GM06990 (cell line): ENCODE data around the gene ERVH48-1.
"Not testable (repeated sequence)": the region's sequence is repeated elsewhere in the genome, so short reads cannot be mapped to it uniquely, and the experiment has no call there.

Experiments used
- DNase-seq: peaks from one replicate; pipeline ENCODE4 v3.0.0-alpha.2; 2011; ENCODE audit not compliant: insufficient read length; ENCODE audit errors: extremely low read depth
- H3K27me3 ChIP-seq: replicated peaks from 2 replicates; pipeline ENCODE4 v1.6.0; 2011; ENCODE audit warnings: low read length; ENCODE audit not compliant: control insufficient read depth, insufficient read depth
- H3K36me3 ChIP-seq: 2 replicates; pipeline ENCODE4 v1.5.1; 2011; ENCODE audit warnings: low read length; ENCODE audit not compliant: control insufficient read depth, insufficient read depth
- H3K4me3 ChIP-seq: replicated peaks from 2 replicates; pipeline ENCODE4 v1.5.1; 2011; ENCODE audit warnings: low read depth, mild to moderate bottlenecking, control low read depth, low read length
- CTCF ChIP-seq: IDR thresholded peaks from 2 replicates; pipeline ENCODE4 v1.5.1; 2011; ENCODE audit warnings: low read length, control low read depth, mild to moderate bottlenecking, inconsistent platforms; ENCODE audit not compliant: insufficient read depth, poor library complexity, severe bottlenecking

ERVH48-1 gene

GRCh38 chr21:42887326-42887725 lies 38.1 kb downstream of the ERVH48-1 start:
- H3K36me3 ChIP-seq = no peaks in the 10 kb centered on the region
- H3K4me3 ChIP-seq = no peak overlapping the region
- H3K27me3 ChIP-seq = no peaks in the 10 kb centered on the region
- no peak for TF ChIP-seq CTCF
- no peak for DNase-seq

- Histone ChIP-seq H3K27me3 (no peaks in the 10 kb centered on the region), H3K4me3 (no peak overlapping the region), H3K36me3 (no peaks in the 10 kb centered on the region)
- no peak for TF ChIP-seq CTCF
- no peak for DNase-seq
Observed at GRCh38 chr21:42883921-42884320, 41.5 kb downstream of the ERVH48-1 start.

- peaks cover 3% of the 10 kb centered on the region for H3K36me3 ChIP-seq
- DNase-seq = no peak
- TF ChIP-seq CTCF = no peak
- peak overlapping the region; percentile 88 for H3K4me3 ChIP-seq
- H3K27me3 ChIP-seq = no peaks in the 10 kb centered on the region
Observed at GRCh38 chr21:42880352-42880751, 45.1 kb downstream of the ERVH48-1 start.

- Histone ChIP-seq H3K27me3 (no peaks in the 10 kb centered on the region), H3K36me3 (peaks cover 3% of the 10 kb centered on the region), H3K4me3 (peak within 1 kb of the TSS; percentile 88)
- TF ChIP-seq CTCF = no peak
- peak; percentile 98 for DNase-seq
Observed at GRCh38 chr21:42878993-42879787, 46.2 kb downstream of the ERVH48-1 start, which contains the start of gene WDR4. WDR4 (minus strand) TSS chr21:42879539; CDS start chr21:42879495, 44 bp downstream.

GRCh38 chr21:42878678-42878992 lies 46.8 kb downstream of the ERVH48-1 start:
- Histone ChIP-seq H3K27me3 (no peaks in the 10 kb centered on the region), H3K36me3 (peaks cover 5% of the 10 kb centered on the region), H3K4me3 (peak overlapping the region; percentile 88)
- no peak for TF ChIP-seq CTCF
- no peak for DNase-seq

GRCh38 chr21:42875811-42876210 lies 49.6 kb downstream of the ERVH48-1 start:
- not testable (repeated sequence) for H3K27me3 ChIP-seq, DNase-seq, H3K4me3 ChIP-seq
- H3K36me3 ChIP-seq = peaks cover 14% of the 10 kb centered on the region
